OCI-LY7 (cell line): ENCODE measurements around the gene MARK2. TPM values are rescaled to one million over a fixed set of nuclear protein-coding genes. Genes with fewer than 3 reads are reported as not detected.
A peak's percentile ranks its signal among the peaks of the same experiment; 100 is the strongest.

Experiments used
- BruUV-seq: library from RNA; stranded (reverse); fragments of 400-500 nt; replicated peaks from 2 replicates; lab custom pipeline; 2021; lab: Mats Ljungman, UMichigan
- CTCF ChIA-PET: fragments of 300-600 bp; sonication (Branson Sonifier 250); formaldehyde crosslinking; loops from one replicate; lab custom pipeline; 2022; ENCODE audit warnings: antibody characterized with exemption; ENCODE audit not compliant: unreplicated experiment; lab: Charles Lee
- POLR2A ChIA-PET: fragments of 300-600 bp; sonication (Branson Sonifier 250); formaldehyde crosslinking; loops from one replicate; lab custom pipeline; 2022; ENCODE audit warnings: antibody characterized with exemption; lab: Charles Lee
- DNase-seq: peaks from one replicate; pipeline ENCODE4 v3.0.0-alpha.2; 2015; ENCODE audit warnings: low spot score
- H2AFZ ChIP-seq: fragments of 200-600 bp; sonication (generic), shearing (Covaris generic); 2 replicates; pipeline ENCODE4 v1.6.1; 2014; ENCODE audit warnings: mild to moderate bottlenecking, antibody characterized with exemption, low read length, moderate library complexity
- H3K27ac ChIP-seq: fragments of 200-600 bp; sonication (generic); 2 replicates; pipeline ENCODE4 v1.5.1; 2014; ENCODE audit warnings: mixed run types, low read depth, mild to moderate bottlenecking, moderate library complexity, low read length, inconsistent platforms; ENCODE audit not compliant: poor library complexity, severe bottlenecking
- H3K36me3 ChIP-seq: fragments of 200-600 bp; sonication (generic); 2 replicates; pipeline ENCODE4 v1.6.1; 2014; ENCODE audit warnings: mild to moderate bottlenecking, antibody characterized with exemption, low read length, moderate library complexity, mixed read lengths; ENCODE audit not compliant: insufficient read depth
- H3K4me1 ChIP-seq: fragments of 200-600 bp; sonication (generic); 2 replicates; pipeline ENCODE4 v1.5.1; 2014; ENCODE audit warnings: mild to moderate bottlenecking, low read length; ENCODE audit not compliant: insufficient read depth, poor library complexity, severe bottlenecking
- H3K4me2 ChIP-seq: fragments of 200-600 bp; sonication (generic); 2 replicates; pipeline ENCODE4 v1.6.1; 2014; ENCODE audit warnings: mild to moderate bottlenecking, low read length
- H3K4me3 ChIP-seq: fragments of 200-600 bp; sonication (generic); 2 replicates; pipeline ENCODE4 v1.5.1; 2014; ENCODE audit warnings: mild to moderate bottlenecking, low read depth, low read length; ENCODE audit not compliant: poor library complexity, severe bottlenecking
- H3K79me2 ChIP-seq: fragments of 200-600 bp; sonication (generic); 2 replicates; pipeline ENCODE4 v1.6.1; 2016; ENCODE audit warnings: low read depth, mild to moderate bottlenecking, low read length, moderate library complexity, mixed read lengths; ENCODE audit not compliant: insufficient read depth
- H3K9me2 ChIP-seq: fragments of 200-600 bp; sonication (generic); 2 replicates; pipeline ENCODE4 v1.6.1; 2016; ENCODE audit warnings: mild to moderate bottlenecking, low read length, mixed read lengths; ENCODE audit not compliant: insufficient read depth
- H3K9me3 ChIP-seq: fragments of 200-600 bp; sonication (generic); 2 replicates; pipeline ENCODE4 v1.6.1; 2014; ENCODE audit warnings: mild to moderate bottlenecking, mixed run types, low read length, mixed read lengths
- H4K20me1 ChIP-seq: fragments of 200-600 bp; sonication (generic); 2 replicates; pipeline ENCODE4 v1.6.1; 2014; ENCODE audit warnings: mild to moderate bottlenecking, antibody characterized with exemption, low read length, moderate library complexity, mixed read lengths; ENCODE audit not compliant: insufficient read depth
- EZH2phosphoT487 ChIP-seq: fragments of 200-600 bp; sonication (generic); IDR thresholded peaks from 2 replicates; pipeline ENCODE4 v1.6.1; 2018; ENCODE audit warnings: low read depth, borderline replicate concordance, mild to moderate bottlenecking, mixed run types, antibody characterized with exemption, low read length, moderate library complexity, mixed read lengths
- intact Hi-C: fragments of 100-400 bp; cut with micrococcal nuclease; formaldehyde crosslinking; loops from one replicate; pipeline ENCODE4 v1.10.0; 2022; ENCODE audit not compliant: unreplicated experiment
- total RNA-seq, 2 experiments: library from RNA; depleted of rRNA in 1 of 2; stranded (reverse); fragments of >200 nt in 1 of 2; shearing (Covaris generic) in 1 of 2; gene quantifications; 2 replicates each; pipeline ENCODE4 v1.2.3, GENCODE V29; 2014 to 2022
- TF ChIP-seq, protein P1 (sequence below): fragments of 200-600 bp; sonication (generic); conservative IDR thresholded peaks from 2 replicates; pipeline ENCODE4 v1.5.1; 2014; ENCODE audit warnings: mild to moderate bottlenecking, antibody characterized with exemption, low read length, moderate library complexity, mixed read lengths

The MARK2 gene
- total RNA-seq, 2 experiments from 2014 or later = 22.7 to 45.4 TPM

GRCh38 chr11:63839508-63840355 is 822 bp downstream of the MARK2 start:
- TF ChIP-seq, protein P1, sequence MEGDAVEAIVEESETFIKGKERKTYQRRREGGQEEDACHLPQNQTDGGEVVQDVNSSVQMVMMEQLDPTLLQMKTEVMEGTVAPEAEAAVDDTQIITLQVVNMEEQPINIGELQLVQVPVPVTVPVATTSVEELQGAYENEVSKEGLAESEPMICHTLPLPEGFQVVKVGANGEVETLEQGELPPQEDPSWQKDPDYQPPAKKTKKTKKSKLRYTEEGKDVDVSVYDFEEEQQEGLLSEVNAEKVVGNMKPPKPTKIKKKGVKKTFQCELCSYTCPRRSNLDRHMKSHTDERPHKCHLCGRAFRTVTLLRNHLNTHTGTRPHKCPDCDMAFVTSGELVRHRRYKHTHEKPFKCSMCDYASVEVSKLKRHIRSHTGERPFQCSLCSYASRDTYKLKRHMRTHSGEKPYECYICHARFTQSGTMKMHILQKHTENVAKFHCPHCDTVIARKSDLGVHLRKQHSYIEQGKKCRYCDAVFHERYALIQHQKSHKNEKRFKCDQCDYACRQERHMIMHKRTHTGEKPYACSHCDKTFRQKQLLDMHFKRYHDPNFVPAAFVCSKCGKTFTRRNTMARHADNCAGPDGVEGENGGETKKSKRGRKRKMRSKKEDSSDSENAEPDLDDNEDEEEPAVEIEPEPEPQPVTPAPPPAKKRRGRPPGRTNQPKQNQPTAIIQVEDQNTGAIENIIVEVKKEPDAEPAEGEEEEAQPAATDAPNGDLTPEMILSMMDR = no peak
- no peak for TF ChIP-seq EZH2phosphoT487
- no peaks in the 10 kb centered on the region for H3K9me2 ChIP-seq
- POLR2A ChIA-PET = no interaction called here
- H4K20me1 ChIP-seq = peaks cover 39% of the 10 kb centered on the region
- intact Hi-C loops = loop anchor here (2.0 to 5.0 kb wide), 4 partner anchors 19 to 99 kb away; partner anchors contain the start of genes NAA40, RCOR2 and ZFTA
- peaks cover 42% of the 10 kb centered on the region for H3K36me3 ChIP-seq
- CTCF ChIA-PET = interaction anchor here (0.7 kb wide), 1 partner anchor 16 kb away, joined by 3 read pairs; no protein-coding TSS in a partner anchor
- H3K4me2 ChIP-seq = peak overlapping the region; percentile 100
- H2AFZ ChIP-seq = no peak overlapping the region
- peak overlapping the region; percentile 97 for H3K4me3 ChIP-seq
- DNase-seq = peak; percentile 48
- peak overlapping the region; percentile 66 for H3K27ac ChIP-seq
- H3K79me2 ChIP-seq = peaks cover 55% of the 10 kb centered on the region
- no peaks in the 10 kb centered on the region for H3K9me3 ChIP-seq
- H3K4me1 ChIP-seq = peaks cover 42% of the 10 kb centered on the region
- no TSS peak for BruUV-seq

- Histone ChIP-seq H3K27ac (peak overlapping the region; percentile 66), H3K79me2 (peaks cover 63% of the 10 kb centered on the region), H3K4me2 (peak overlapping the region; percentile 100), H3K4me3 (peak overlapping the region; percentile 97), H3K4me1 (peaks cover 42% of the 10 kb centered on the region), H3K9me3 (no peaks in the 10 kb centered on the region), H3K36me3 (peaks cover 50% of the 10 kb centered on the region), H2AFZ (no peak overlapping the region), H4K20me1 (peaks cover 42% of the 10 kb centered on the region), H3K9me2 (no peaks in the 10 kb centered on the region)
- intact Hi-C loops = loop anchor here (2.0 kb wide), 1 partner anchor 18 kb away; no protein-coding TSS in a partner anchor
- DNase-seq = peak; percentile 42
- no peak for TF ChIP-seq EZH2phosphoT487
- TF ChIP-seq, protein P1 = no peak
- POLR2A ChIA-PET = interaction anchor here (0.5 kb wide), 1 partner anchor 935 kb away, joined by 3 read pairs; no protein-coding TSS in a partner anchor
- no TSS peak for BruUV-seq
- CTCF ChIA-PET = interaction anchor here (0.7 kb wide), 1 partner anchor 15 kb away, joined by 3 read pairs; no protein-coding TSS in a partner anchor
Observed at GRCh38 chr11:63840356-63841060, 1.6 kb downstream of the MARK2 start.
